Left renal pelvis (tissue), 4 donors: ENCODE data around the gene RADX. TPM values are rescaled to one million over a fixed set of nuclear protein-coding genes. Genes with fewer than 3 reads are reported as not detected.
"Not testable (repeated sequence)": the region's sequence is repeated elsewhere in the genome, so short reads cannot be mapped to it uniquely, and the experiment has no call there.

Source experiments
- DNase-seq, 4 donors: peaks; one replicate each; pipeline ENCODE4 v3.0.0-alpha.2; 2013; ENCODE audit warnings: low read depth in 4 of 4, low spot score in 3 of 4
- polyA plus RNA-seq, 4 donors: library from polyadenylated mRNA; unstranded; fragments of 120-200 nt; gene quantifications; one replicate each; pipeline ENCODE4 v1.2.1, GENCODE V29; 2013; ENCODE audit not compliant: insufficient read length in 4 of 4

Gene RADX
- 1 to 10 TPM; 1.1 to 6.5 (median 5.6) TPM for polyA plus RNA-seq

- peak; percentile 36 to 59 (median 48) for DNase-seq
Measured at GRCh38 chrX:106611679-106612392, at the start of gene RADX. RADX (plus strand) TSS chrX:106611978; CDS start chrX:106612081, 103 bp downstream.

- DNase-seq = no peak
Measured at GRCh38 chrX:106564986-106565385, 46.8 kb upstream of the RADX start.

- no peak for DNase-seq
Measured at GRCh38 chrX:106566362-106566761, 45.4 kb upstream of the RADX start.

- no peak for DNase-seq
Measured at GRCh38 chrX:106581856-106582255, 29.9 kb upstream of the RADX start.

GRCh38 chrX:106585478-106585877 lies 26.3 kb upstream of the RADX start:
- DNase-seq = no peak

GRCh38 chrX:106588801-106589200 lies 23.0 kb upstream of the RADX start:
- no peak for DNase-seq

GRCh38 chrX:106599411-106599810 lies 12.4 kb upstream of the RADX start:
- no peak for DNase-seq

- DNase-seq = no peak
Measured at GRCh38 chrX:106606571-106606970, 5.2 kb upstream of the RADX start.

- DNase-seq = no peak
Measured at GRCh38 chrX:106608016-106608415, 3.8 kb upstream of the RADX start.

GRCh38 chrX:106611317-106611678 lies 480 bp upstream of the RADX start:
- no peak for DNase-seq

GRCh38 chrX:106612393-106612763 lies 600 bp downstream of the RADX start:
- peak in 1 of 4 donors; percentile 10 for DNase-seq

- DNase-seq = no peak
Measured at GRCh38 chrX:106613277-106613676, 1.5 kb downstream of the RADX start.

- no peak for DNase-seq
Measured at GRCh38 chrX:106615041-106615440, 3.3 kb downstream of the RADX start.

- no peak for DNase-seq
Measured at GRCh38 chrX:106619797-106620196, 8.0 kb downstream of the RADX start.

GRCh38 chrX:106621836-106622235 lies 10.1 kb downstream of the RADX start:
- no peak for DNase-seq

GRCh38 chrX:106626789-106627188 lies 15.0 kb downstream of the RADX start:
- no peak for DNase-seq

GRCh38 chrX:106631615-106632014 lies 19.8 kb downstream of the RADX start:
- DNase-seq = no peak

GRCh38 chrX:106649523-106650428 lies 38.0 kb downstream of the RADX start:
- no peak for DNase-seq

- DNase-seq = not testable (repeated sequence)
Measured at GRCh38 chrX:106653625-106654024, 41.8 kb downstream of the RADX start.

GRCh38 chrX:106670631-106671030 lies 58.9 kb downstream of the RADX start:
- no peak for DNase-seq

GRCh38 chrX:106672527-106672926 lies 60.7 kb downstream of the RADX start:
- no peak for DNase-seq

- DNase-seq = no peak
Measured at GRCh38 chrX:106680716-106681115, 68.9 kb downstream of the RADX start.
